GM23338 (cell line): ENCODE measurements around the gene MYO5B. TPM values are rescaled to one million over a fixed set of nuclear protein-coding genes. Genes with fewer than 3 reads are reported as not detected.

Source experiments
- ATAC-seq: fragments of 200-7000 bp; cut with Tn5 transposase; 3 replicates; pipeline ENCODE4 v1.9.1; 2020
- DNase-seq: peaks from one replicate; pipeline ENCODE4 v3.0.0-alpha.2; 2015; ENCODE audit warnings: low spot score
- H2AFZ ChIP-seq: fragments of 200-600 bp; sonication (generic); 2 replicates; pipeline ENCODE4 v1.8.0; 2016; ENCODE audit warnings: antibody characterized with exemption, mild to moderate bottlenecking, moderate library complexity
- H3F3A ChIP-seq: fragments of 200-600 bp; sonication (generic); replicated peaks from 2 replicates; pipeline ENCODE4 v1.8.0; 2017; ENCODE audit warnings: antibody characterized with exemption, mixed run types, low read depth
- H3K27ac ChIP-seq: fragments of 200-600 bp; sonication (generic); 2 replicates; pipeline ENCODE4 v1.6.1; 2016; ENCODE audit warnings: low read depth
- H3K27me3 ChIP-seq: fragments of 200-600 bp; sonication (generic); 2 replicates; pipeline ENCODE4 v1.8.0; 2016; ENCODE audit warnings: mild to moderate bottlenecking, mixed run types, moderate library complexity; ENCODE audit not compliant: insufficient read depth
- H3K36me3 ChIP-seq: fragments of 200-600 bp; sonication (generic); 2 replicates; pipeline ENCODE4 v1.8.0; 2016; ENCODE audit warnings: mild to moderate bottlenecking; ENCODE audit not compliant: insufficient read depth
- H3K4me1 ChIP-seq: fragments of 200-600 bp; sonication (generic); 2 replicates; pipeline ENCODE4 v1.8.0; 2016; ENCODE audit warnings: mild to moderate bottlenecking, moderate library complexity; ENCODE audit not compliant: insufficient read depth
- H3K4me2 ChIP-seq: fragments of 200-600 bp; sonication (generic); 2 replicates; pipeline ENCODE4 v1.7.1; 2017; ENCODE audit warnings: mixed run types
- H3K4me3 ChIP-seq: fragments of 200-600 bp; sonication (generic); 2 replicates; pipeline ENCODE4 v1.6.1; 2016; ENCODE audit warnings: mixed run types
- H3K79me2 ChIP-seq: fragments of 200-600 bp; sonication (generic); replicated peaks from 2 replicates; pipeline ENCODE4 v1.8.0; 2017; ENCODE audit warnings: mild to moderate bottlenecking; ENCODE audit not compliant: insufficient read depth
- H3K9me2 ChIP-seq: fragments of 200-600 bp; sonication (generic); 2 replicates; pipeline ENCODE4 v1.8.0; 2017; ENCODE audit not compliant: insufficient read depth
- H4K20me1 ChIP-seq: fragments of 200-600 bp; sonication (generic); replicated peaks from 2 replicates; pipeline ENCODE4 v1.8.0; 2017; ENCODE audit warnings: mild to moderate bottlenecking; ENCODE audit not compliant: insufficient read depth
- H3K27ac Mint-ChIP-seq: 2 replicates; pipeline ENCODE4 v1.8.0; 2020; ENCODE audit warnings: inconsistent platforms, mild to moderate bottlenecking, moderate library complexity, mixed read lengths
- H3K27me3 Mint-ChIP-seq: 3 replicates; pipeline ENCODE4 v1.8.0; 2022; ENCODE audit warnings: low read depth, mild to moderate bottlenecking, moderate library complexity, mixed read lengths, inconsistent platforms; ENCODE audit not compliant: insufficient read depth, poor library complexity
- H3K36me3 Mint-ChIP-seq: 3 replicates; pipeline ENCODE4 v1.8.0; 2021; ENCODE audit warnings: low read depth, mild to moderate bottlenecking, inconsistent platforms, moderate library complexity, mixed read lengths
- H3K4me1 Mint-ChIP-seq: 3 replicates; pipeline ENCODE4 v1.8.0; 2020; ENCODE audit warnings: mild to moderate bottlenecking, inconsistent platforms, mixed read lengths
- H3K4me3 Mint-ChIP-seq: 3 replicates; pipeline ENCODE4 v1.8.0; 2021; ENCODE audit warnings: moderate library complexity, mild to moderate bottlenecking, inconsistent platforms, mixed read lengths
- H3K9me3 Mint-ChIP-seq: 3 replicates; pipeline ENCODE4 v1.8.0; 2020; ENCODE audit warnings: moderate library complexity, mild to moderate bottlenecking, inconsistent platforms, mixed read lengths
- CREB1 ChIP-seq: fragments of 250-450 bp; sonication (Bioruptor Pico); IDR thresholded peaks from 2 replicates; pipeline ENCODE4 v1.5.0; 2020; ENCODE audit warnings: low read depth, mild to moderate bottlenecking, moderate library complexity
- ETS1 ChIP-seq: IDR thresholded peaks from 2 replicates; pipeline ENCODE4 v1.6.1; 2016; ENCODE audit warnings: antibody characterized with exemption
- EZH2 ChIP-seq: fragments of 200-600 bp; sonication (generic); IDR thresholded peaks from one replicate; pipeline ENCODE4 v1.8.0; 2017; ENCODE audit warnings: antibody characterized with exemption, mild to moderate bottlenecking, low read depth; ENCODE audit not compliant: unreplicated experiment
- EZH2phosphoT487 ChIP-seq: fragments of 200-600 bp; sonication (generic); IDR thresholded peaks from one replicate; pipeline ENCODE4 v1.8.1; 2018; ENCODE audit warnings: antibody characterized with exemption; ENCODE audit not compliant: unreplicated experiment
- JUNB ChIP-seq: IDR thresholded peaks from one replicate; pipeline ENCODE4 v1.6.1; 2016; ENCODE audit warnings: antibody characterized with exemption; ENCODE audit not compliant: unreplicated experiment
- NANOG ChIP-seq: IDR thresholded peaks from 2 replicates; pipeline ENCODE4 v1.6.1; 2016; ENCODE audit warnings: antibody characterized with exemption, borderline replicate concordance
- POLR2AphosphoS5 ChIP-seq: IDR thresholded peaks from 2 replicates; pipeline ENCODE4 v1.6.1; 2016; ENCODE audit warnings: antibody characterized with exemption, low read depth
- REST ChIP-seq: IDR thresholded peaks from one replicate; pipeline ENCODE4 v1.6.1; 2018; ENCODE audit warnings: antibody characterized with exemption; ENCODE audit not compliant: unreplicated experiment
- STAT1 ChIP-seq: IDR thresholded peaks from one replicate; pipeline ENCODE4 v1.6.1; 2016; ENCODE audit warnings: antibody characterized with exemption; ENCODE audit not compliant: unreplicated experiment
- ZNF114 ChIP-seq: fragments of 250-450 bp; sonication (Bioruptor Pico); IDR thresholded peaks from 2 replicates; pipeline ENCODE4 v1.5.0; 2020; ENCODE audit warnings: mild to moderate bottlenecking, moderate library complexity
- ZNF331 ChIP-seq: fragments of 250-450 bp; sonication (Bioruptor Pico); IDR thresholded peaks from 2 replicates; pipeline ENCODE4 v1.5.0; 2020; ENCODE audit warnings: low read depth, mild to moderate bottlenecking, moderate library complexity
- polyA plus RNA-seq: library from polyadenylated mRNA; unstranded; fragments of >200 nt; fragmentation: Nextera tagmentation; extraction: Ambion mirVana; gene quantifications from 2 replicates; pipeline ENCODE4 v1.2.1, GENCODE V29; 2016
- total RNA-seq: library from RNA; depleted of rRNA; stranded (reverse); fragments of >200 nt; shearing (Covaris generic); gene quantifications from 2 replicates; pipeline ENCODE4 v1.2.3, GENCODE V29; 2014
- TF ChIP-seq, protein P1 (sequence below): fragments of 250-450 bp; sonication (Bioruptor Pico); IDR thresholded peaks from 2 replicates; pipeline ENCODE4 v1.5.0; 2020; ENCODE audit warnings: mild to moderate bottlenecking, moderate library complexity
- TF ChIP-seq, protein P2 (sequence below), 2 experiments: fragments of 200-600 bp in 1 of 2; sonication (generic) in 1 of 2; conservative IDR thresholded peaks; 2 replicates each; pipeline versions ENCODE4 v1.5.1 to v1.6.1; 2016 to 2017; ENCODE audit warnings: antibody characterized with exemption in 2 of 2, low read depth in 2 of 2, mild to moderate bottlenecking in 2 of 2, moderate library complexity in 1 of 2

The MYO5B gene
- total and polyA plus RNA-seq, 2 experiments from 2014 or later: 3.2 to 19.1 TPM

DNA sequence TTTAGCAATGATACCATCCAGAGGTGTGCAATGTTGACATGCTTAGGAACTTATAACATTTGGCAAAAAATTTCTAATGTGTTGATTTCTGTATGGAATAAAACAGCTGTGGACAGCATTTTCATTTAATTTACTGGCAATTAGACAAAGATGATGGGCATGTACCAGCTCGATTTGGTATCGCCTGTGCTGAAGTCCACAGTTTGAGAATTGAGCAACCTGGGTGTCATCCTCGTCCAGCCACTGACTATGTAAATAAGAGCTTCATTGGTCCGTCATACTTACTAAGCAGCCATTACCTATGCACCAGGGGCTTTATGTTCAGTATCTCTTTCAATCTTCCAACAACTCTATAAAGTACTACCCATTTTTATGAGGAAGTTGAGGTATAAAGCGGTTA lies 357.1 kb downstream of the MYO5B start:
- TF ChIP-seq ZNF331 (CRISPR knock-in tag): no peak
- TF ChIP-seq ZNF114 (CRISPR knock-in tag): no peak
- TF ChIP-seq REST: no peak
- TF ChIP-seq, protein P1, sequence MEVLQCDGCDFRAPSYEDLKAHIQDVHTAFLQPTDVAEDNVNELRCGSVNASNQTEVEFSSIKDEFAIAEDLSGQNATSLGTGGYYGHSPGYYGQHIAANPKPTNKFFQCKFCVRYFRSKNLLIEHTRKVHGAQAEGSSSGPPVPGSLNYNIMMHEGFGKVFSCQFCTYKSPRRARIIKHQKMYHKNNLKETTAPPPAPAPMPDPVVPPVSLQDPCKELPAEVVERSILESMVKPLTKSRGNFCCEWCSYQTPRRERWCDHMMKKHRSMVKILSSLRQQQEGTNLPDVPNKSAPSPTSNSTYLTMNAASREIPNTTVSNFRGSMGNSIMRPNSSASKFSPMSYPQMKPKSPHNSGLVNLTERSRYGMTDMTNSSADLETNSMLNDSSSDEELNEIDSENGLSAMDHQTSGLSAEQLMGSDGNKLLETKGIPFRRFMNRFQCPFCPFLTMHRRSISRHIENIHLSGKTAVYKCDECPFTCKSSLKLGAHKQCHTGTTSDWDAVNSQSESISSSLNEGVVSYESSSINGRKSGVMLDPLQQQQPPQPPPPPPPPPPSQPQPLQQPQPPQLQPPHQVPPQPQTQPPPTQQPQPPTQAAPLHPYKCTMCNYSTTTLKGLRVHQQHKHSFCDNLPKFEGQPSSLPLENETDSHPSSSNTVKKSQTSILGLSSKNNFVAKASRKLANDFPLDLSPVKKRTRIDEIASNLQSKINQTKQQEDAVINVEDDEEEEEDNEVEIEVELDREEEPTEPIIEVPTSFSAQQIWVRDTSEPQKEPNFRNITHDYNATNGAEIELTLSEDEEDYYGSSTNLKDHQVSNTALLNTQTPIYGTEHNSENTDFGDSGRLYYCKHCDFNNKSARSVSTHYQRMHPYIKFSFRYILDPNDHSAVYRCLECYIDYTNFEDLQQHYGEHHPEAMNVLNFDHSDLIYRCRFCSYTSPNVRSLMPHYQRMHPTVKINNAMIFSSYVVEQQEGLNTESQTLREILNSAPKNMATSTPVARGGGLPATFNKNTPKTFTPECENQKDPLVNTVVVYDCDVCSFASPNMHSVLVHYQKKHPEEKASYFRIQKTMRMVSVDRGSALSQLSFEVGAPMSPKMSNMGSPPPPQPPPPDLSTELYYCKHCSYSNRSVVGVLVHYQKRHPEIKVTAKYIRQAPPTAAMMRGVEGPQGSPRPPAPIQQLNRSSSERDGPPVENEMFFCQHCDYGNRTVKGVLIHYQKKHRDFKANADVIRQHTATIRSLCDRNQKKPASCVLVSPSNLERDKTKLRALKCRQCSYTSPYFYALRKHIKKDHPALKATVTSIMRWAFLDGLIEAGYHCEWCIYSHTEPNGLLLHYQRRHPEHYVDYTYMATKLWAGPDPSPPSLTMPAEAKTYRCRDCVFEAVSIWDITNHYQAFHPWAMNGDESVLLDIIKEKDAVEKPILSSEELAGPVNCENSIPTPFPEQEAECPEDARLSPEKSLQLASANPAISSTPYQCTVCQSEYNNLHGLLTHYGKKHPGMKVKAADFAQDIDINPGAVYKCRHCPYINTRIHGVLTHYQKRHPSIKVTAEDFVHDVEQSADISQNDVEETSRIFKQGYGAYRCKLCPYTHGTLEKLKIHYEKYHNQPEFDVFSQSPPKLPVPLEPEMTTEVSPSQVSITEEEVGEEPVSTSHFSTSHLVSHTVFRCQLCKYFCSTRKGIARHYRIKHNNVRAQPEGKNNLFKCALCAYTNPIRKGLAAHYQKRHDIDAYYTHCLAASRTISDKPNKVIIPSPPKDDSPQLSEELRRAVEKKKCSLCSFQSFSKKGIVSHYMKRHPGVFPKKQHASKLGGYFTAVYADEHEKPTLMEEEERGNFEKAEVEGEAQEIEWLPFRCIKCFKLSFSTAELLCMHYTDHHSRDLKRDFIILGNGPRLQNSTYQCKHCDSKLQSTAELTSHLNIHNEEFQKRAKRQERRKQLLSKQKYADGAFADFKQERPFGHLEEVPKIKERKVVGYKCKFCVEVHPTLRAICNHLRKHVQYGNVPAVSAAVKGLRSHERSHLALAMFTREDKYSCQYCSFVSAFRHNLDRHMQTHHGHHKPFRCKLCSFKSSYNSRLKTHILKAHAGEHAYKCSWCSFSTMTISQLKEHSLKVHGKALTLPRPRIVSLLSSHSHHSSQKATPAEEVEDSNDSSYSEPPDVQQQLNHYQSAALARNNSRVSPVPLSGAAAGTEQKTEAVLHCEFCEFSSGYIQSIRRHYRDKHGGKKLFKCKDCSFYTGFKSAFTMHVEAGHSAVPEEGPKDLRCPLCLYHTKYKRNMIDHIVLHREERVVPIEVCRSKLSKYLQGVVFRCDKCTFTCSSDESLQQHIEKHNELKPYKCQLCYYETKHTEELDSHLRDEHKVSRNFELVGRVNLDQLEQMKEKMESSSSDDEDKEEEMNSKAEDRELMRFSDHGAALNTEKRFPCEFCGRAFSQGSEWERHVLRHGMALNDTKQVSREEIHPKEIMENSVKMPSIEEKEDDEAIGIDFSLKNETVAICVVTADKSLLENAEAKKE (CRISPR knock-in tag): no peak
- no peak for TF ChIP-seq JUNB
- no peak for TF ChIP-seq STAT1
- no peak for TF ChIP-seq EZH2phosphoT487
- TF ChIP-seq, protein P2, sequence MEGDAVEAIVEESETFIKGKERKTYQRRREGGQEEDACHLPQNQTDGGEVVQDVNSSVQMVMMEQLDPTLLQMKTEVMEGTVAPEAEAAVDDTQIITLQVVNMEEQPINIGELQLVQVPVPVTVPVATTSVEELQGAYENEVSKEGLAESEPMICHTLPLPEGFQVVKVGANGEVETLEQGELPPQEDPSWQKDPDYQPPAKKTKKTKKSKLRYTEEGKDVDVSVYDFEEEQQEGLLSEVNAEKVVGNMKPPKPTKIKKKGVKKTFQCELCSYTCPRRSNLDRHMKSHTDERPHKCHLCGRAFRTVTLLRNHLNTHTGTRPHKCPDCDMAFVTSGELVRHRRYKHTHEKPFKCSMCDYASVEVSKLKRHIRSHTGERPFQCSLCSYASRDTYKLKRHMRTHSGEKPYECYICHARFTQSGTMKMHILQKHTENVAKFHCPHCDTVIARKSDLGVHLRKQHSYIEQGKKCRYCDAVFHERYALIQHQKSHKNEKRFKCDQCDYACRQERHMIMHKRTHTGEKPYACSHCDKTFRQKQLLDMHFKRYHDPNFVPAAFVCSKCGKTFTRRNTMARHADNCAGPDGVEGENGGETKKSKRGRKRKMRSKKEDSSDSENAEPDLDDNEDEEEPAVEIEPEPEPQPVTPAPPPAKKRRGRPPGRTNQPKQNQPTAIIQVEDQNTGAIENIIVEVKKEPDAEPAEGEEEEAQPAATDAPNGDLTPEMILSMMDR (conservative IDR thresholded peaks at IDR 0.05; ENCODE audit: low read depth in 2 of 2): no peak
- TF ChIP-seq POLR2AphosphoS5: no peak
- TF ChIP-seq NANOG: no peak
- TF ChIP-seq CREB1 (CRISPR knock-in tag): no peak
- no peak for TF ChIP-seq ETS1
- no peak for TF ChIP-seq EZH2
- no peaks in the 10 kb centered on the region; the same call in 2 of the 3 replicates for H3K36me3 Mint-ChIP-seq

More for the DNA sequence above, 357.1 kb downstream of the MYO5B start:
- H2AFZ ChIP-seq: no peak overlapping the region
- Mint-ChIP-seq H3K27me3 (no peaks in the 10 kb centered on the region), H3K4me1 (no peaks in the 10 kb centered on the region), H3K9me3 (no peaks in the 10 kb centered on the region), H3K4me3 (no peak overlapping the region), H3K27ac (no peak overlapping the region)
- H3K79me2 ChIP-seq: no peaks in the 10 kb centered on the region
- H3K4me3 ChIP-seq: no peak overlapping the region
- no peaks in the 10 kb centered on the region for H4K20me1 ChIP-seq
- H3K4me1 ChIP-seq: no peaks in the 10 kb centered on the region
- no peaks in the 10 kb centered on the region for H3K9me2 ChIP-seq
- ATAC-seq (no peak), DNase-seq (no peak)
- no peaks in the 10 kb centered on the region for H3K36me3 ChIP-seq
- H3F3A ChIP-seq: no peaks in the 10 kb centered on the region
- no peaks in the 10 kb centered on the region for H3K27me3 ChIP-seq
- H3K27ac ChIP-seq: no peak overlapping the region
- H3K4me2 ChIP-seq: no peak overlapping the region
